Epithelial cell of esophagus (primary cell): ENCODE results near the gene PRKCI.

Source experiments
- DNase-seq: peaks from one replicate; pipeline ENCODE4 v3.0.0; 2010; ENCODE audit warnings: low read depth
- H3K4me3 ChIP-seq: 2 replicates; pipeline ENCODE4 v1.5.1; 2011; ENCODE audit warnings: mild to moderate bottlenecking, low read length, control low read depth
- CTCF ChIP-seq: IDR thresholded peaks from 2 replicates; pipeline ENCODE4 v1.5.1; 2011; ENCODE audit warnings: low read depth, mild to moderate bottlenecking, low read length, control low read depth, inconsistent platforms; ENCODE audit not compliant: insufficient read depth; ENCODE audit errors: missing control alignments

PRKCI gene

DNA sequence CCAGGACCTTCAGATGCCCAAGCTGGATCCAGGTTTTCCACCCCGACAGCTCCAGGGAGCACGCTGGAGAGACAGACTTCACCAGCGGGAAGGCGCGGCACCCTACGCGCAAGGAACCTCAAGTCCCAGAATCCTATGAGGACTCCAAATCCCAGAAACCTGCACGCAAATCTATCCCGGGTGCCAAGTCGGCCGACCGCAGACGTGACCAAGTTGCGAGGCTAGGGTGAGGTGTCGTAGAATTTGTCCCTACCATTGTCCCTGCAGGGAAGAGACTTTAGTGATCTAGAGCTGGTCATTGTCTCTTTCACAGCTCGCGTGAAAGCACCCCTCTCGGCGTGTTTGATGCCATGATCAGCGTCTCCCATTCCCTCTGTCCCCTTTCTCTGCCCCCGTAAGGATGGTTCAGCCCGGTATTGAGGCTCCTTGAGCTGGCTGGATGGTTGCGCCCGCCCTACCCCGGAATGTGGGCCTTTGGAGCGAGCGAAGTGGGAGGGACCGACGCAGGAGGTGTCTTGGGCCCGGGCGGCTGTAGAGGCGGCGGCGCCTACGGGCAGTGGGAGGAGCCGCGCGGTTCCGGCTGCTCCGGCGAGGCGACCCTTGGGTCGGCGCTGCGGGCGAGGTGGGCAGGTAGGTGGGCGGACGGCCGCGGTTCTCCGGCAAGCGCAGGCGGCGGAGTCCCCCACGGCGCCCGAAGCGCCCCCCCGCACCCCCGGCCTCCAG, at the start of gene PRKCI:
TSS of gene PRKCI (plus strand) at position 501 of the 723 bp plus-strand sequence. CDS start 246 bp downstream, outside the sequence.
- no peak for TF ChIP-seq CTCF
- H3K4me3 ChIP-seq = peak within 1 kb of the TSS; percentile 82
- peak; percentile 98 for DNase-seq

DNA sequence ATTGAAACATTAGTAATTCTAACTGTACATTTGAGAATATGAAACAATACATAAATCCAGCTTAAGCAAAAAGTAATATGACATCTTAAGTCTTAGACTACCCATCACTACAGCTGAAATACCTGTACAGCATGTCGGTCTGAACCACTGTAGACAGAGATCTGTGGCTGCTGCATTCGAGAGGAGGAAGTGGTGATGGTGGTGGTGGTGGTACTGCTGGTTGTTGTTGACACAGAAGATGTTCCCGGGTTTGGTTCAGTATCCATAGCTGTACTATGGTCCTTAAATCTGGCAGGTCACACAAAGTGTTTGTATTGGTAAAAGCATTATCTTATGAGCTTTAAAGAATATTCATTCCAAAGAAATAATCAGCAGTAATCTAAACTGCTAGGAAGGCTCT, 43.6 kb upstream of the PRKCI start:
- H3K4me3 ChIP-seq = no peak overlapping the region
- no peak for TF ChIP-seq CTCF
- no peak for DNase-seq

GRCh38 chr3:170179432-170179831, 42.8 kb upstream of the PRKCI start:
- peak overlapping the region; percentile 82 for H3K4me3 ChIP-seq
- DNase-seq = no peak
- TF ChIP-seq CTCF = no peak

DNA sequence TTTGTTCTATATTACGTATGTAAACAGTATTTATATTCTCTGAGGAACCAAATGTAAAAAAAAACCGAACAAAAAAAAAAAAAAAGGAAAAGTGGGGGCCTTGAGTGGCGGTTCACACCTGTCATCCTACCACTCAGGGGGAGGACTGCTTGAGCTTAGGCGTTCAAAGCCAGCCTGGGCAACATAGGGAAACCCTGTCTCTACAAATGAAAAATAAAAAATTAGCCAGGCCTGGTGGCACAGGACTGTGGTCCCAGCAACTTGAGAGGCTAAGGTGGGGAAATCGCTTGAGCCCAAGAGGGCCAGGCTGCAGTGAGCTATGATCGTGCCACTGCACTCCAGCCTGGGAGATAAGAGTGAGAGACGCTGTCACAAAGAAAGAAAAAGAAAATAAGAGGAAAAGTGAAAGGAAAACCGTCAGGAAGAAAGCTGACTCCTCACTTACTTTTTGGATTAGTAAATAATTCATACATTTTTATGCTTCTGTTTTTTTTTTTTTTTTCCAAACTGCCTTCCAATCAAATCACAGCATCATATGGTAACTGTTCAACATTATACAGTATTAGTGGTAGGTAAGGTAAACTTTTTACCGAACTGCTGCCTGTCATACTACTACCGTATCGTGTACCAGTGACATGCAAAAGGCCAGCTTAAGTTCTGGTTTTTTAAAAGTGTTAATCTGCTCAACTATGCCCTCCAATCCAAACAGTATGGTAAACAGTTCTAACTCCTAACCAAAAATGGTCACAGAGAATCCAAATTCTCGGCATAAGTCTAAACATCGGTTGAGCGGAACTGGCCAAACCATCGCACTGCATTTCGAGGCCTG, 41.9 kb upstream of the PRKCI start:
- no peak for TF ChIP-seq CTCF
- peak overlapping the region; percentile 82 for H3K4me3 ChIP-seq
- peak; percentile 33 for DNase-seq

GRCh38 chr3:170180908-170181885, 41.0 kb upstream of the PRKCI start, which contains the start of gene PHC3:
TSS of gene PHC3 (minus strand) at chr3:170181733. CDS start at chr3:170181715, 18 bp downstream.
- TF ChIP-seq CTCF = peak; percentile 7
- peak; percentile 90 for DNase-seq
- H3K4me3 ChIP-seq = peak within 1 kb of the TSS; percentile 82
